M059J (cell line): ENCODE data around the gene RIT2. TPM values are rescaled to one million over a fixed set of nuclear protein-coding genes. Genes with fewer than 3 reads are reported as not detected.
"Not testable (repeated sequence)": the region's sequence is repeated elsewhere in the genome, so short reads cannot be mapped to it uniquely, and the experiment has no call there.

Source experiments
- DNase-seq: peaks from one replicate; pipeline ENCODE4 v3.0.0-alpha.2; 2012; ENCODE audit warnings: low read depth
- total RNA-seq: library from RNA; depleted of rRNA; stranded (reverse); fragments of >200 nt; shearing (Covaris generic); gene quantifications from 2 replicates; pipeline ENCODE4 v1.2.3, GENCODE V29; 2014

Gene RIT2
- total RNA-seq, 1 experiment from 2014 or later: 0.37 TPM

DNA sequence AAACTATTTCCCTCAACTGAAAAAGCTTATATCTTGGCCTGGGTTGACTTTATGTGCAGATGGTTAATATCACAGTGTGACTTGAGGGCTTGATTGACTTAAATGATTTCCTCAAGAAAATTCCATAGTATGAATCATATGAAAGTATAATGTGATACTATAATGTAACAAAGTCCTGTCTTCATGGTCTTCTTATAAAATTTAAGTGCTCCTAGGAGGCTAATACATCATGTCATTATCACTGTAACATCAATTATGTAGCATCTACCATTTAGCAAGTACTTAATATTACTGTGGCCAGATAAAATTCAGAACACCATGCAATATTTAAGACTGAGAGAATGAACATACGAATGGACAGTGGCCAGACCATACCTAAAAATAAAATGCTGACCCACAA, 276.1 kb downstream of the RIT2 start:
- DNase-seq: no peak

DNA sequence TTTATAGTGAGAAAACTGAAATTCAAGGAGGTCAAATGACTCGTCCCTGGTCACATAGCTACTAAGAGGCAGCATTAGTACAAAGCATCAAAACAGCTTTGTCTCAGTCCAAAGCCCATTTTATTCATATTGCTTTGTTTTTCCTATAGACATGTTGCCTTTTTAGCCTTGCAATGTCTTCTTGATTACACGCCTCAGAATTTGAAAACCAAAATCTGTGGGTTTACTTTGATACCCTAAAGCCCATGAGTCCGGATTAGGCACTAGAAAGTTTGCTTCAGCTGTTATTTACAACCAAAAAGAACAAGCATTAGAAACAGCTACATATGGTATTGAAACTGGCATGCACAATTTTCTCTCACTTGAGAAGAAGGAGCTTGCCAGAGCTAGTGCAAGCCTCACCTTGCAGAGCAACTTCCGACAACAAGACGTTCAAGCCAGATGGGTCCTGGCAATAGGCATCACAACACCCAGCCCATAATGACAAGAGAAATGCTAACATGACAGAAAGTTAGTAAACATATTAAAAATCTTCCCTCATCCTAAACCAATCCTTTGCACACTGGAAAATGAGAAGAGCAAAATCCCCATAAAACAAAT, 276.8 kb downstream of the RIT2 start:
- no peak for DNase-seq

DNA sequence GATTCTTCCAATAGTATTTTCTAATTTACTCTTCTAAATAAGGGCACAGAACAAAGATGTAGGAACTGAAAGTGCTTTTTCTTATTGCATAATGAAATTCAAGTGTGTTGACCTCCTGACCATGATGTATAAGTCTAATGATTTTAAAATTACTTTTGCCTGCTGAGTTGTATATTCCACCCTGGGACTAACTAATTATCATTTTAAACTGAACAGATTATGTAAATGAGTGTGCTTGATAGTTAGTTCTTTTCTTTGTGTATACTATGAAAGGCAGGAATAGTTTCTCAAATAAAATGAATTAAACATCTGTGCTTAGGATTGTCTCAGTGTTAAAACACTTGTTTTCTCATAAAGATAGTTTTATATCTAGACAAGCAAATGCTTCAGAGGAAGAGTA, 284.5 kb downstream of the RIT2 start:
- DNase-seq: no peak

DNA sequence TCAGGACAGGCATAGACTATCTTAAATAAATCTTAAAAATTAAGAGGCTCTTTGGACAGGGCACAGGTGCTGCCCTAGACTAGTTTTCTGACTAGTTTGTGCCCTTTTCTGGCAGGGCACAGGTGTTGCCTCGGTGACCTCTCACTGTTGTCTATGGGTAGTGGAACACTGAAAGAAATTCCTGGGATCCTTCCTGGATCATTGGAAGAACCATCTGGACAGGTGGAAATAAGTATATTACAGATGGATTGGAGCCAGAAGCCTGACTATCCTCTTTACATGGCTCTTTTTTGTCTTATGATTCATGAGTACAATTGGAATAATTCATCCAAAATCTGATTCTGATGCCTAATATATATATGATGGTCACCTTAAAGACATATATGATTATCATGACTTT, 286.6 kb downstream of the RIT2 start:
- no peak for DNase-seq

DNA sequence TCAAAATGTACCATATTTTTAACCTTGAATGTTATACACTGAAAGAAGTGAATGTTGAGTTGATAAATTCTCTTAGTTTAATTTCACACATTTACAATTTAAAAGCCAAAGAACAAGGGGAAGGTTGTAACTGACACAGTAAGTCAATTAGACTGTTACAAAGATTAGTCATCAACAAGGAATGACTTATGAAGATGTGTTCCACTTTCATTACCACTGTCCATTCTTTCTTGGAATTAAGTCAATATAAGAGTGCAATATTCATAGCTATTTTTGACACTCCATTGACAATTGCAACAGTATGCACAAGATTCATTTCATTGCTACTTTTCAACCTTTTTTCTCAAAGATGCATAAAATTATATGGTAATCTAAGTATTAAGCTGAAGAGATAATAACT, 291.3 kb downstream of the RIT2 start:
- peak; percentile 1 for DNase-seq

DNA sequence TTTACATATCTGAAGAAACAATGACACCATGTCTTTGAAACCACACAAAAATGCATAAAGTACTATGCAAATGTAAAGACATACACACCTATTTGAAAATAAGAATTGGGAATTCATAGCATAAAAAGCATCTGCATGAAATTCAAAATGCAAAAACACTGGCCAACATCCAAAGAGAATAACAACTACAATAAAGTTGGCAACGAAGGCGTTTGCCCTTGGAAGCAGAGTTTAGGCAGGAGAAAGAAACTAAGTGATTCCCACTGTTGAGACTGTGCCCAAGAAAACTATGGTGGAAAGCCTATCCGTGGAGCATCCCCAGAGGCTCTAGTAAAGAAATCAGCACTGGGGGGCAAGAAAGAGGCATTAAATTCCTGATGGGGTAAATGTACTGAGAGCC, 292.8 kb downstream of the RIT2 start:
- DNase-seq: no peak

DNA sequence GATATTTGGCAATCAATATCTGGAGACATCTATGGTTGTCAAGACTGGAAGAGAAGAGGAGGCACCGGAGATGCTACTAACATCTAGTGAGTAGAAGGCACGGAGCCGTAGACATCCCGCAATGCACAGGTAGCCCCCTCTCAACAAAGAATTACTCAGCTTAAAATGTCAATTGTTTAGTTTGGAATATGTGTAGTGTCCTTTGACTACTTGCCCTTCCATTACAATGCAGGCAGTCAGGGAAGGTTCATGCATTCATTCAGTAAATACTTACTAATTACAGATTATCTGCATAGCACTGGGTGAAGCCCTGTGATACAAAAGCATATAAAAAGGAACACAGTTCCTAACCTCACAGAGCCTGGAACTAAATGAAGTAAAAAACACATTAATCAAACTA, 294.0 kb downstream of the RIT2 start:
- DNase-seq: no peak

DNA sequence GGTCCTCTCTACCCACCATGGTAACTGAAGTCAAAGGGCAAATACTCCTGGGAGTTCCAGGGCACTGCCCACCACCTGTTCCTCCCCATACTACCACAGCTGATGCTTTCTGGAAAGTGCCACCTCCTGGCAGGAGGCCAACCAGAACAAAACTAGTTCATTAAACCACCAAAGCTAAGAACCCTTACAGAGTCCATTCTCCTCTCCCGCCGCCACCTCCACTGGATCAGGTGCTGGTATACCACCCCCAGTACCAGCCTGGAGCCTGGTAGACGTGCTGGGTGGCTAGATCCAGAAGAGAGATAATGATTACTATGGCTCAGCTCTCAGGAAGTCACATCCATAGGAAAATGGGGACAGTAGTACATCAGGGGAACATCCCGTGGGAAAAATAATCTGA, 300.9 kb downstream of the RIT2 start:
- DNase-seq: no peak

DNA sequence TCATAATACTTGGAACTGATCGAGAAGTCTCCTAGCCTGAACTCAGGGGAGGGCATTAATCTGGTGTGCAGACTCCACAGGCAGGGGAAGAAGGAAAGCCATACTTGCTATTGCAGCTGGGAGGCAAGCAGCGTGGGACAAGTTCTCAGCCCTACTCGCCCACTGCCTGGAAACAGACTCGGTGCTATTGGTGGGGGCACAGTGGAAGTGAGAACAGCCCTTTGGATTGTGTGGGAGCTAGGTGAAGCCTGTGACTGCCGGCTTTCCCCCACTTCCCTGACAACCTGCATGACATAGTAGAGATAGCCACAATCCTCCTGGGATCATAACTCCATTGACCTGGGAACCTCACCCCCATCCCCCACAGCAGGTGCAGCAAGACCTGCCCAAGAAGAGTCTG, 301.3 kb downstream of the RIT2 start:
- DNase-seq: no peak

DNA sequence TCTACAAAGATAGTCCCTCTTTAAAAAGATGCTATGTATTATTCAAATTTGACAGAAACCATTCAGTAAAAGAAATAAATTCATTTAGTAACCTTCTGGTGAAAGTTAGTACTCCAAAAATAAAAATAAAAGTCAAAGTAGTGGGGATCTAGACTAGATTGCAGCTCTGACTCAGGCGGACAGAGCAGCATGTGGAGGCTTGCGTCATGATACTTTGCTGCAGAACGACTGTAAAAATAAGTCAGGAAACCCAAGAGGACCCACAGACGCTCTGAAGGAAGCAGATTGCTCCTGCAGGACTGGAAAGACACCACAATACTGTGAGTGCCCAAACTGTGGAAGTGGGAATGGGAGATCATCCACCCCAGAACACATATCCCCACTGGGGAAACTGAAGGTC, 301.9 kb downstream of the RIT2 start:
- DNase-seq: no peak

DNA sequence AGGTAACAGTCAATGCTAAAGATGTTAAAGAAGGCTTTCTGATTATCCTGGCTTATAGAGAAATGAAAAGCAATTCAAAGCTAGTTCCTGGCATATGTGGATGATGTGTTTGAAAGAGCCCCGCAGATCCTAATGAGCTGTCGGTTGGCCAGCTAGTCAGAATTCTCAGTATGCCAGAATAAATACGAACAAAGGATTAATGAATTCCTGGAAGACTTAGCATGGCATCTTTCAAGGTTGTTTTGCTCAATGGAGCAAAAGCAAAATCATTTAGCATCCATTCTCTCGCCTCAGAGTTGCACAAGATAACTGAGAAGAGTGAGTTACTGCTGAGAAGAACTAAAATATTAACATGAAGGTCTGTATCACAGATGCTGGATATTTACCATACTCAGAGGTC, 307.6 kb downstream of the RIT2 start:
- no peak for DNase-seq

DNA sequence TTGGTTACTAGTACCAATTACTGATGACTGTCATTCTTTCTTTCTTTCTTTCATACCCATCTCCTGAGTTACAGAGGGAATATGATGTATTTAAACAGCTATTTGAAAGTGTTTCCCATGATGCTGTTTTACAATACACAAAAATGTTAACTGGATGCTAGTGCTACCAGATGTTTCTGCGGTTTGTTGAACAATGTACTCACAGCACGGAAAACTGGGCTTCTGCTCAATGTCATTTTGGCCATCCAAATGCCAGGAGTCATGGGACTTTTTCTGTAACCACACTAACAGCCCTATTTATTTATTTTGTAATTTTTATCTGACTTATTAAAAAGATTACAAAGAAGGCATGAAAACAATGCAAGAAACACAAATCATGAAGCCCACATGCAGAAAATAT, 313.8 kb downstream of the RIT2 start:
- peak; percentile 38 for DNase-seq

DNA sequence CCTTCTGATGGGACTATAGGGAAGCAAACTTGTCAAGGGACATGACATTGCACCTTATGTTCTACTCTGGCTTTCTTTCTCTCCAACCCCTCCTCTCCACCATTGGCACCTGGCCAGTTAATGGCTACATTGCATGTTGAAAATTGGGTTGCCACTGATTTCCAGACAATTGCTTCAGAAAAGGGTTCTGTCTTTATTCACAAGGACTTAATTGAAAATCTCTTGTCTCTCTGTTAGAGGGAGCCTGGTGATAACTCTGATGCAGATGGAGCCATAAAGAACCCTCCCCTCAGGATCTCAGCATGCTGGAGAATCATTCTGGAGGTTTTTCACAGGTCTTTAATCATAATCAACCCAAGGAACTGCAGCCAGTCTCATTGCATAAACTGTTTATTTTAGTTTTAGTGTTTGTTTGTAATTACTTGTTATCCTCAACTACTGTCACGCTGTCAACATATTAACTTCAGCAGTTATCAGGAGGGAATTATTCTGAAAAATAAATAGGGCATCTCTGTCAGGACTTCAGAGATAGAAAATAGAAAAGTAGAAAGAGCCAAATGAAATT, 316.8 kb downstream of the RIT2 start:
- DNase-seq: peak; percentile 3

DNA sequence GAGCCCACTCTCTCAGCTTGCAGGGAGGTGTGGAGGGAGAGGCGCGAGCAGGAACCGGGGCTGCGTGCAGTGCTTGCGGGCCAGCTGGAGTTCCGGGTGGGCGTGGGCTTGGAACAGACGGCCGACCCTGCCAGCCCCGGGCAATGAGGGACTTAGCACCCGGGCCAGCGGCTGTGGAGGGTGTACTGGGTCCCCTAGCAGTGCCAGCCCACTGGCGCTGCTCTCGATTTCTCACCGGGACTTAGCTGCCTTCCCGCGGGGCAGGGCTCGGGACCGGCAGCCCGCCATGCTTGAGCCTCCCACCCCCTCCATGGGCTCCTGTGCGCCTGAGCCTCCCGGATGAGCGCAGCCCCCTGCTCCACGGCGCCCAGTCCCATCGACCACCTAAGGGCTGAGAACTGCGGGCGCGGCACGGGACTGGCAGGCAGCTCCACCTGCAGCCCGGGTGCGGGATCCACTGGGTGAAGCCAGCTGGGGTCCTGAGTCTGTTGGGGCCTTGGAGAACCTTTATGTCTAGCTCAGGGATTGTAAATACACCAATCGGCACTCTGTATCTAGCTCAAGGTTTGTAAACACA, 320.2 kb downstream of the RIT2 start:
- DNase-seq: not testable (repeated sequence)

DNA sequence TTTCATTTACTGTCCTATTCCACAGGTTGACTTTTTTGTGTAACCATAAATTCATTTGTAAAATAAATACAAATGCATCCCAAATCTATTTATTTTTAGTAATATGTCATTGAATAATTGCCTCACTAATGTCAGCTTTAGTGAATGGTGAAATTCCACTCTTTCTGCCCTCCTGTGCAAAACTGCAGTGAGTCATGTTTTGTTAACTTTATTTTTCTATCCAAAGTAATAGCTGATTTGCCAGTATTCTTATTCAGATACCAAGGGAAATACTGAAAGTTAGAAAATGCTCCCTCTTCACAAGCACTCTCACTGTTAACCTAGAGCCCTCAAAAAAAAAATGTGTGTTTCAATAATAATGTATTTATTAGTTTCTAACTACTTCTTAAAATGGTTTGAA, 322.8 kb downstream of the RIT2 start:
- DNase-seq: no peak

DNA sequence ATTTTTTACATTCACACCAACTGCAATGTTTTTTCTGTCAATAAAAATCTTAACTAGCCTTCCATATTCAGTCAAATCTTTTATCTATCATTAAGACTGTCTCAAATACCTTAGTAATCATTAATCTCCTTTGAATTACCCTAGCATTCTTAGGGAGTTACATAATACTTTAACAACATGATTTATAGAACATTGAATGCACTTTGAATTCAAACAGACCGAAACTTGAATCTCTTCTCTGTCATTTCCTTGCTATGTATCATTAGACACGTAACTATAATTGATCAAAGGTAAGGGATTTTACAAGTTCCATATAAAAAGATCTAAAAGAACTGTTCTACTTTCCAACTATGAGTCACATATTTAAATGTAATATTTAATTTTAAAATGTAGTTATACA, 330.9 kb downstream of the RIT2 start:
- DNase-seq: no peak

DNA sequence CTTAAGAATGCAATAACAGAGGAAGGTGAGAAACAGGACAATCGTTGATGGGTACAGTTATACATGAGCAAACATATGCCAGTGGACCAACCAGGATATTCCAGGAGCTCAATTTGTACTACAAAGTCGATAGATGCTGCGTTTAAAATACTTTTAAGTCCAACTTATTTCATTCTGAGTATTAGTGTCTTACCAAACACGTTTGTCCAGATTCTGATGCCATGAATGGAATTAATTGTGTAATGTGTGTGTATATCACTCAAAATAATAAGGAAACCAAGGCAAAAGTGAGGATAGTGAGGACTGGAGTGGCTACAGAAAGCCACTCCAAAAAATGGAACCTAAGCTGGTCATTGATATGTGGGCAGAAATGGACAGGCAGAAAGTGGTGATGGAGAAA, 332.6 kb downstream of the RIT2 start:
- DNase-seq: no peak

DNA sequence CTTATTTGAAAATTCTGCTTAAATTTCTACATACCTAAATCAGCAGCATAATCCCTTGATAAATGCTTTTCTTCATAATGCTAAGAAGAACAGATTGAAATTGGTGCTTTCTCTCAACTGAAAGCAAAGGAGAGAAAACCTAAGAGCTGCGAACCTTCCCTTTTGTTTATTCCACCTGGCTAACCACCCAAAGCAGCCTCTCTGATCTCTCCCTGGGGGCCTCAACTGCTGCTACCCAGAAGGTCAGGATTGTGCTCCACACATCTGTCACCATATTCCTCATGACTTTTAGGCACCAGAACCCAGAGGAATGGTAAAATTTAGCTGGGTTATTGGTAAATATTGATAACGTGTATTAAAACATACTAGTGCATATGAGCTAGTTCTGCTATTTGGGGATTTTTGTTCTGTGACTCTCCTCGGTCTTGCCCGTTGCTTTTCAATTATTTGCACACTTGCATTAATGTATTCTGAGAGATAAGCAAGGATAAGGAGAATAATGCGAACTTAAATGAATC, 334.1 kb downstream of the RIT2 start:
- DNase-seq: no peak

DNA sequence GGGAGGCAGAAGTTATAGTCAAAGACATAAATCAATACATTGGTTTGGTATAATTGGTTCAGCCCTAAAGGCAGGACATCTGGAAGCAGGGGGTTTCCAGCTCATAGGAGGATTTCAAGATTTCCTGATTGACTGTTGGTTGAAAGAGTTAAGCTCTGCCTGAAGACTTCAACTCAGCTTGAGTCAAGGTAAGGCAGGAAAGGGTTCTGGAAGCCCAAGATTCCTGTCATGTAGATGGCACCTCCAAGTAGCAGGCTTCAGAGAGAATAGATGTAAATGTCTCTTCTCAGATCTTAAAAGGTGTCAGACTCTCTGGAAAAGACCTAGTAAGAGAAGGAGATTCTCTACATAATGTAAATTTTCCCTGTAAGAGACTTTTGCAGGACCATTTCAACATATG, 335.3 kb downstream of the RIT2 start:
- DNase-seq: no peak

DNA sequence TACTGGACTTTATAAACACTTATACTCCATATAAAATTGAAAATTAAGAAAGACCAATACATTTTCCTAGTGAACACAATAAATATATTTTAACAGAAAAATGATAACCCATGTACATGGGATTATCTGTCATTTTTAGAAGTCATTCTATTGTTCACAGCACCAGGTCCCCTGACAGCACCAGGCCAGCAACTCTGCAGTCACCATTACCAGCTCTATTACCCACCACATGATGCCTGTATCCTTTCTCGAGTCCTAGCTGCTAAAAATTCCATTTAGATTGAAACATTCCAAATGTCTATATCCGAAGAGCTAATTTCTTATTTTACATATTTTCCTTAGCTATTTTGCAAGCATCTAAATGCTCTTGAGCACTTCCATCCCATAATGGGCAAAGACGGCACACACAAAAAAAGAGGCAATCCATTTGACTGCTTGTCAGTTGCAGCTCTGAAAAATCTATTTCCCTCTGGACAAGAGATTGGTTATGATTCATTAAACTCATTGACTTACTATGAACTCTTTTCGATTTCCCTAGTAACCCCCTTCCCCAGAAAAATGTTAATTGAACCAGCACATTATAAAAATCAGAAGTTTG, 336.9 kb downstream of the RIT2 start:
- no peak for DNase-seq

DNA sequence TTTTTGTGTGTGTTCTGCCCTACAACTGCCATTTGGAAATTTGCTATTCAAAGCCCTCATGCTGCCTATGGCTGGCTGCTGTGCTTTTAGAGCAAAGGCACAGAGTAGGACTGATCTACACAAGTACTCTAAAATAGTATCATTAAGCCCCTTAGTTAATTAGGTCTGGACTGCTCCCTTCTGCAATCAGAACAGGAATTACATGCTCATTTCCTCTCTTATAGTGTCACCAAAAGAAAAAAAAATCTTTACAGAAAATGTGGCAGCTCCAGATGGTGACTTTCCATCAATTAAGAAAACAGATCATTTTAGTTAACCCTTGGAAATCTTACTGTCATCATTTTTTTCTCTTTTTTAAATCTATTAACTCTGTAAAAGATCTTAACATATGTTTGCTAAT, 337.5 kb downstream of the RIT2 start:
- no peak for DNase-seq

DNA sequence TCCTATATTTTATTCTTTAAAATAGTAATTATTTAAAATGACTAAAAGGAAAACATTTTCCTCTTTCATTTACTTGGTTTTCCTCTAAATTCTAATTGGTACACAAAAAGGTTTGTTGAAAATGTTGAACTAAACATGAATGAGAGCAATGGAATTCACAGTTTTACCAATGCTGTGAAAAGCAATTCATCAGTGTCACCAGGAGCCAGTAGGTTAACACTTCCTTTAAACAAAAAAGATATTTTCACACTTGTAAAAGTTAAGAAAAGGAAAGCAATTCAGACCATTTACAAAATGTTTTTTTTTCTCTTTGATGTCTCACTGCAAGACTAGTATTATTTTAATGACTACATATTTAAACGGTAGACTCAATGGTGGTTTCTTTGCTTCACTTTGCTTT, 341.6 kb downstream of the RIT2 start:
- DNase-seq: peak; percentile 25

DNA sequence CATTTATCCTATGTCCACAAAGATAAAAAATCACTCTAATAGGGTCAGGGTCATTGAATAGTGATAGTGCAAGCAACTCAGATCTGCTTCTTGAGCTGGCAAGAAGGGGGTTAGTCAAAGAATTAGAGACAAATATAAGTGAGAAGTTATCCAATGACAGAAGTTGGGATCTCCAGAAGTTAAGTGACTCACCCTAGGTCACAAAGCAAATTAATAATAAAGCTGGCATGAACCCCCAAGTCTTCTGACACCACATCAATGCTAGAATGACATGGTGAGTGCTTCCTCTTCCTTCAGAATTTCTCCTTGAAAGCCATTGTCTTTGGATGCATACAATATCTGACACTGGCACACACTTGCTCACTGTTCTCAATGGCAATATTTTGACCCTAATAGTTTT, 343.5 kb downstream of the RIT2 start:
- no peak for DNase-seq
